Measurements from ENCODE around the gene TEKT3.
A peak's percentile ranks its signal among the peaks of the same experiment; 100 is the strongest.

Gene TEKT3

DNA sequence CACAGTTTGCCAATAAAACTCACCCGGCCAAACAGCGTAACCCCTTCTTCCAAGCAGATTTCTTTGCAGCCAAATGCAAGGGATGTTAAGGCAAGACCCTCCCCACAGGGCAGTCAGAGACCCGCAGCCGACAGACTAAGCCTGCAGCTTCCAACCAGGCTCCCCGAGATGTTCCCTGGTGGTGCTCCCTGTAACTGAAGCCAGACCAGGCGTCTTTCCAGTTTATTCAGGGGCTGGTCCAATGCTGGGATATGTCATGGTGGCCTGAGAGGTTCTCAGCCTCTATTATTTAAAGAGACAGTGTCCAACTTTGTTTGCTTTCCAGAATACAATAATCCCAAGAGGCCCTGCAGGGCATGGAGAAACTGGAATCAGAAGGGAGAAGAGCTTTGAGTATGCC lies 76.3 kb downstream of the TEKT3 start, which contains the start of gene PMP22:
Gene PMP22, minus strand, starts transcription at position 196 of the 400 bp plus-strand sequence. CDS start 4,599 bp downstream, outside the sequence.
- no peak for DNase-seq (ENCODE audit: low read depth)

DNA sequence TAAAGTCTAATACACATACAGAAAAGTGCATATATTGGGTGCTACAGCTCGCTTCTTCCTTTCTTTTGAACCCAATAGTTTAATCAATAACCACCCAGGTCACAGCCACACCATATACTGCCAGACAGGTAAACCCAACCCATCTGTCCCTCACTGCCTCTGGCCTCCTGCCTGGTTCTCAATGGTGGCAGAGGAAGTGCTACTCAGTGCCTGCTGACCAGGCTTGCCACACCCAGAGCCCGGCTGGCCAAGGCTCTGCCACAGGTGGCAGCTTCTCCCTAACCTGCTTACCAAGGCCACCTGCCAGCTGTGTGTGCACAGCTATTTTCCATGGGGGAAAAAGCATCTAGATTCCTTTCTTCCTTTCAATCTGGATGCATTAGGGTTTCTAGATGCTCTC lies 76.9 kb downstream of the TEKT3 start:
- DNase-seq (ENCODE audit: low read depth): no peak

DNA sequence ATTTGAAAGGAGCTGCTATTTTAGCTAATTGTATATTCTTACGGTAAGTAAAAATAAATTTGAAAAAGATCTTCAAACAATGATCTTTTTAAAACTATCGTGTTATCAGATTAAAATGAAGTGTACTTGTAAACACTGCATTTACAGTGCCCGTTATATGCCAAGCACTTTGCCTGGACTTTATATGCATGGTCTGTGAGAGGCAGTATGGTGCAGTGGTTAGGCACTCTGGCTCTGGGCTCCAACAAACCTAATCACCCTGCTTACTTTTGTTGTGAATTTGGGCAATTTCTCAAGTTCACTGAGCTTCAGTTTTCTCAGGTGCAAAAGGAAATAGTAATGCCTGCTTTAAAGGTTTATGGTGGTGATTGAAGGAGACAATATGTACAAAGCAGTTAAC lies 77.7 kb downstream of the TEKT3 start:
- DNase-seq (ENCODE audit: low read depth): no peak

DNA sequence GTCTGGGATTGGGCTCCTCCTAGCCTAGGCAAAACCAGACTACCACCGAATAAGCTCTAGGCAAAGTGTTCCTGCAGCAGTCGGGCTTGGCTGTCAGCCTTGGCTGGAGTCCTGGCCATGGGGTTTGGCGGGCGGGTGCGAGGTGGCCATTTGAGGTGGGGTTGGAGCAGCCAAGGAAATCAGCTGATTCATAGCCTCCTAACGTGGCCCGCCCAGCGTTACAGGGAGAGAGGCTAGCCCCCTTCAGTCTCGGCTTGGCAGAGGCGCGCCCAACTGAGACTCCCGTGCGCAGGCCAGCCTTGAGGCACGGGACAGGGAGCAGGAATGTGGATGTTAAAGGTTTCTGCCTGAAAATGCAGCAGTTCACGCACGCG lies 78.2 kb downstream of the TEKT3 start:
- DNase-seq (ENCODE audit: low read depth): no peak

DNA sequence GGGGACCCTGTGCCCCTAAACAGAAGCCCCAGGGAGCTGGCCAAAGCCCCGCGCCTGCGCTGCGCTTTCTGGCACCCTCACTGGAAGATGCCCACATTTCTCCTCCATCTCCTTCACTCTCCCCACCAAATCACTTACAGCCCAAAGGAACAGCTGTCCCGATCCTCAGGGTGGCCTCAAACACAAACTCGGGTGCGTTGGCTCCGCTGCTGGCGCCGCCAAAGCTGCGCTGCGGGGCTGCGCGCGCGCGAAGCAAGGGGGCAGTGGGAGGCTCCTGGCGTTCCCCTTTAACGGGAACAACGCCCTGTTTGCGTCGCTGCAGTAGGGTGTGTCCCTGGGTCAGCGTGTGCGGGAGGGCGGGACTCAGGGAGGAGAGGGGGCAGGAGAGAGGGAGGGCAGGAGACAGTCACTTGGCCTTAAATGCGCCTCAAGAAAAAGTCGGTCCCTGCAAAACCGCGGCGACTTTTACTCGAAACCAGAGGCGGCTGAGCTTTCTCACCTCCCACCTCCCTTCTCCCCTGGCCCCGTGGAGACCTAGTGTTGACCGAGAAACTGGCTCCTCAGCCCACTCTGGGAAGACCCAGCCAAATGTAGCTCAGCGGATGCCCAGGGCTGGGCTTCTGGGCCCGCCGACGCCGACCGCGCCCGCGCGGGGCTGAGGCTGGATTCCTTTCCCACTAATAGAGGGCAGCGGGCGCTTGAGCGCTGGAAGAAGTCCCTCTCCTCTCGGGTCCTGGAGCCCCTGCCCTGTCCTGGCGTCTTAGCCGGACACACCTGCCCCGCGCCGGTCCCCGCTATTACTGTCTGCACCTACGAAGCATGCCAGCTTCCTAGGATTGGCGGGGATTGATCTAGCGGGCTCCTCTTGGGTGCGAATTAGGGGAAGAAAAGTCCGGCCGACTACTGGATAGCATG lies 78.8 kb downstream of the TEKT3 start:
- no peak for DNase-seq (ENCODE audit: low read depth)

DNA sequence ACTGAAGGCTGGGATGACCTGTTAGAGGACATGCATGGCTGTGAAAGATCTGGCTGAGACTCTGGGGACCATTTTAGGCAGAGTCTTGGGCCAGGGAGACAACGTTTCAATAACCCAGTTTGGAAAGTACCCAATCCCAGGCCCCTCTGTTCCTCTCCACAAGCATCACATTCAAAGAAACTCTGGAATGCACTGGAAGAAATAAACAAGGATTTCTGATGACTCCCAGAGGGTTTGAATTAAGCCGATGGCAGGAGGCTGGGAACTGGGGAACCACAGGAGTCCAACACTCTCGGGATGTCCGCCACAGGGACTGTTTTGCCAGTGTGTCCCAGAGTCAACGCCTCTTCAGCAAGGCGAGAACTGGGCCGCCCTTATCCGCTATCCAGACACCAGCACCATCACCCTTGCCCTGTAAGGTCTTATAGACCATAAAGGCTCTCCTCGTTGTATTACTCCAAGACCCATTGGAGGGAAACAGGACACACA lies 79.6 kb downstream of the TEKT3 start:
- DNase-seq (ENCODE audit: low read depth): no peak

DNA sequence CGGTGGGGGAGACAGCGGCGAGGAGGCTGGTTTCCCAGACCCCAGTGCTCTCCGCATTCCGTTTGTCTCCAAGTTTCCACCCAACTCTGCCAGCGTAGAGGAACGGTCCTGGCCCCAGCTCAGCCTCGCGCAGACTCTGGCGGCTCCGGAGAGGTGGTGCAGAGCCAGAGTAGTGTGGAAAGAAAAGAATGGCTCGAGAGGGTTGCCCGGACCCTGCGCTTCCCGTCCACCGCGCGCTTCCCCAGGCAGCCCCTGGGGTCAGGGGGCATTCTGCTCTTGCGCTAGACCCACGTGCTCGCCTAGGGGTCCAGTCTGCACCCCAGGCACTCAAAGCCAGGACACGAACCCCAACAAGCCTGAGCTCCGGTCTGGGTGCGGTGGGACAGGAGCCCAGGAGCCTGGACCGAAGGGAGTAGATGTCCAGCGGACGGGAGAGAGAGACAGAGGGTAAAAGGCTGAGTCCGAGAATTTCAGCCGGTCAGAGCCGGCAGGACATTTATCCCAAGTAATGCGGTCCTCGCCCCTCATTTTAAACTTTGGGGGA lies 80.1 kb downstream of the TEKT3 start:
- DNase-seq (ENCODE audit: low read depth): no peak

DNA sequence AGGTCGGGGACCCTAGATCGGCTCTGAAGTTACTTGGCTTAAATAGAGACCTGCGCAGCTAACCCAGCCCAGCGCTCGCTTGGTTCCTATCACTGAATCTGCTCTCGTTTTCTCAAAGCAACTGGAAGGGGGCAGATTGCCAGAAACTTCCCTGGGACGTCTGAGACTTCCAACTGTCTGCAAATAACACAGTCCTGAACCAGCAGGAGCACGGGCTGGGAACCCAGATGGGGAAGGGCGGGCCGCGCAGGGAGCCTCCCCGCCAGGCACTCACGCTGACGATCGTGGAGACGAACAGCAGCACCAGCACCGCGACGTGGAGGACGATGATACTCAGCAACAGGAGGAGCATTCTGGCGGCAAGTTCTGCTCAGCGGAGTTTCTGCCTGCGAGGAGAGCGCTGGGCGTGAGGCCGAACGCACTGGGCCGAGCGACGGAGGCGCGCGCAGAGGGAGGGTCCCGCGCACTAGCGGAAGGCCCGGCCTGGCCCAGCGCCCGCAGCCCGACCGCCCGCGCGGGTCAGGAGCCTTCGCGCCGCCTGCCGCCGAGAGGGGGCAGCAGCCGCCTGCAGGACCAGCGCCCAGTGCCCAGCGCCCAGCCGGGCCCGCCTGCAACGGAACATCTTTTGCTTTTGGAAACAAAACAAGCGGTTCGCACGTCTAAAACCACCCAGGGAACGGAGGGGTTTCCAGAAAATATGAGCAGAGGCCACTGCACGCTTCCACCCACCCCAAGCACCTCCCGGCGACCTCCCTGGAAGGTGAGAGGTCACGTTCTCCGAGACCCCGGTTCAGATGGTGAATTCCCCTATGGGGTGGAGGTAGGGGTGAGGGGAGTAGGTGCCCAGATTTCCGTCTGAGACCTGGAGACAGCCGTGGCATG lies 80.8 kb downstream of the TEKT3 start:
- DNase-seq (ENCODE audit: low read depth): peak; percentile 37

DNA sequence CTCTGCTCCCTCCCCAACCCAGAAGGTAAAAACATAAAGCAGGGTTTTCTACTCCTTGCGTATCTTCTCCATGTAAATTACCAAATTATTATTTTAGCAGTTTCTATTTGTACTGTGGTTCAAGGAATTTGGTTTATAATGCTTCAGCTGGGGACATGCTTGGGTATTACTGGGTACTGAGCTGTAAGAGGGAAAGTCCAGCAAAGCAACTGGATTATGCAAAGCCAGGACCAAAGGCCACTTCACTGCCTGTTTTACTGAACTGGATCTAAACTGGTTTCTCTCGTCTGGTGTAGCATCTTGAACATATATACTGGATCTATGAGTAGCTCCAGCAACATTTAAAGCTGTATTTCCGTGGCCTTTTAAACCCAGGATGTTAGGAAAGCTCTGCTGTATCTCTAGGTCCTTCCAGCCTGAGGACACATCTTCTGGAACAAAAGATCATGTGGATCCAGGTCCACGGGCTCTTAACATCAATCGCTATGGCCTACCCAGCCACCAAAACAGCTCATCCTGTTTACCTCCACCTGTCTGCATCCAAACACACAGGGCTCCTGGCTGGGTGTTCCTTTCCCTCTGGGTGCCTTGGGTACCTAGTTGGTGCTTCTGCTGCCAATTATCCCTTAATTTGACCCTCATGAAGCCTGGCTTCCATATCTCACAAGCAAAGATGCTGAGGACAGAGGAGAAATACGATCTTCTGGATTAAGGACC lies 83.4 kb downstream of the TEKT3 start:
- DNase-seq (ENCODE audit: low read depth): no peak

DNA sequence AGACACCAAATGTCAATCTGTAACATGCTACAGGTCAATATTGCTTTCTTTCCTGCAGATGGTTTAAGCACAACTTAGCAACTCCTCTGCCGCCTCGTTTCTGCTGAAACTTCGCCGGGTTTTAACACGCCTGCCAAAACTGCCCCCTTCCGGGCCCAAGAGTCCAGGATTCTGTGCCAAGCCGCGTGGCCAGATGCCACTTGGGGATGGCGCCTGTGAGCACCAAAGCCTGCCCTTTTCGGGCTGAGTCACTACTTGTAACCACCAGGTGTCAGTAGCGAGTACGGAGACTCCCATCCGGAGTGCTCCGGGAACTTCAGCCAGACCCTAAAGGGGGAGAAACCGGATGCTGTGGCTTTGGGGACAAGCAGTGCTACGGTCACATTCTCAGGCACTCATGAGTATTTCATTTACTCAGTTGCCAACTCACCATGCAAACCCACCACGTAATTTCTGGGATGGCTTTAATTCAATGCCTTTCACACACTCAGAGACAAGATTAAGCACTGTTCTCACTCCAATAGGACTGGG lies 84.1 kb downstream of the TEKT3 start:
- peak; percentile 57 for DNase-seq (ENCODE audit: low read depth)

DNA sequence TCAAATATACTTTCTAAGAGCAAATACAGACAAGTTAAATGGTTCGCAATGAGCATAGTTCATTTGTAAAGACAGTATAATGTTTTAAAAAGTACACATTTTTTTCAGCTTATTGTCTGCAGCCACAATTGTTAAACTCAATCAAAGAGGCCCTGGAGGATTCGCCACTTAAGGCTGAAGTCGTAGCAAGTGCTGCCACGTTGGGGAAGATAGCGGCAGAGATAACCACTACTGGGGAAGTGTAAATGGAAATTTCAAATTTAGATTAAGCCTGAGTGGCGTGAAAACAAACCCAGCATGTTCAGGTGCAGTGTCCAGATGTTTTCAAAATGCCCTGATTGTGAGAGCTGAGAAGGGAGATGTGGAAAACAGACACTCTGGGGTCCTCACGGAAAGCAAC lies 84.7 kb downstream of the TEKT3 start:
- DNase-seq (ENCODE audit: low read depth): no peak

DNA sequence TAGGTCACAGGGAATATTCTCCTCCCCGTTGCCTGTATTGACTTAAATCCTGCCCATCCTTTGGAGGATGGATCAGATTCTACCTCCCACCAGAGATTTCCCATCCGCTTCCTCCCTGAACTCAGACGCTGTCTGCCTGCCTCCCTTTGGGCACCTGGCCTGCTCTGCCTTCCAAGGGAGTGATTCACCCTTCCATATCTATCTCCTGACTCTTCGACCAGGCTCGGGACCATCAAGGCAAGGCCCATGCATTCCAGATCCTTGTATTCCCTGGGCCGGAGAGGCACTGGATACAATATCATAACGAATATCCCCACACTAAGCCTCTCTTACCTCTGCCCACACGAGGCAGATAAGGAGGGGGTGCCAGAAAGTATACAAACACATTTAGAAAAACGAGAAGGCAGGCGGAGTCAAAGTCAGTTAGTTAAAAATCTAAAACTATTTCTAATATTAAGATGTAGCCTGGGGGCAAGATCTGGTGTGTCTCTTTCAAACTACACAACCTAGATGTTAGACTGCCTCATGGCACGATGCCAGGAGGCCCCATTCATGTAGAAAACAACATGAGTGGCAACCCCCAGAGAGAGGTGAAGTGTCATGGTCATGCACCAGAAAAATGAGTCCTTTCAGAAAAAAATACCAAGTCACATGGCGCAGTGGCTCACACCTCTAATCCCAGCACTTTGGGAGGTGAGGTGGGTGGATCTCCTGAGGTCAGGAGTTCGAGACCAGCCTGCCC lies 85.5 kb downstream of the TEKT3 start:
- no peak for DNase-seq (ENCODE audit: low read depth)
